Activated CD4-positive, CD25-positive, alpha-beta regulatory T cell treated with anti-CD3 and anti-CD28 coated beads, Interleukin-2, amount 50 U/mL, for 72 hours (primary cell): ENCODE data around the gene ACOT12.

Experiments used
- DNase-seq: peaks from one replicate; pipeline ENCODE4 v3.0.0; 2021

The ACOT12 gene

DNA sequence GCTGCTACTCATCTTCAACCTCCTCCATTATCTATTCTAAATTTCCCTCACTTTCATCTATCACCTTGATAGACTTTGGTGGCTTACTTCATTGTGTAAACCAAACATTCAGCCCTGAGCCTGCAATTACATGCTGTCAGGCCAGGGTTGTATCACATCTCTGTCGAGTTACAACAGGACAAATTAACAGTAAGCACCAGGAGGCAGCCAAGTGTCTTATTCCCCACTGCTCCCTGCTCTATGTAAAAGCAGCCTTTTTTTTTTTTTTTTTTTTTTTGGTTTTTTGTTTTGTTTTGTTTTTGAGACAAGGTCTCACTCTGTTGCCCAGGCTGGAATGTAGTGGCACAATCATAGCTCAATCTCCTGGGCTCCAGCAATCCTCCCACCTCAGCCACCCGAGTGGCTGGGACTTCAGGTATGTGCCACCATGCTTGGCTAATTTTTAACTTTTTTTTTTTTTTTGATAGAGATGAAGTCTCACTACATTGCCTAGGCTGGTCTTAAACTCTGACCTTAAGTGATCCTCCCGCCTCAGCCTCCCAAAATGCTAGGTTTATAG is 107.8 kb downstream of the ACOT12 start:
- DNase-seq, result no peak

DNA sequence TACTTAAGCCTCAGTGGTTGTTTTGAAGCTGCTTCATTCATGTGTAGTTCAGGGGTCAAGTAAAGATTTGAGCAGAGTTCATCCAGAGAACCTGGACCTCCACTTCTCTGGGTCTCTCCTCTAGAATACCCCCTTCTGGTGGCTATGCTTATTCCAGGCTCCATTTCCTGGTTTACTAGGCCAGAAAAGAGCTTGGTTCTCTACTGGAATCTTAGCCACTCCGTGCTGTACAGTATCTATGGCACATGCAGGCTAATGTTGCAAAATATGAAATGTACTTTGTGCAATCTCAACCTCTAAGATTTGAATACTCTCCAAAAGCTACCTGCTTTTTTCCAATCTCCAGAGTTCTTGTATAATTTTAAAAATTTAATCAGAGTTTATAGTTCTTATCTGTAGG is 110.0 kb downstream of the ACOT12 start:
- no peak for DNase-seq
